Measurements from ENCODE around the gene AGPAT3. TPM values are rescaled to one million over a fixed set of nuclear protein-coding genes. Genes with fewer than 3 reads are reported as not detected.

Gene AGPAT3
- total and polyA plus RNA-seq, 10 of the 15 experiments (the other 5 are each of a cell fraction or from before 2014, with no cell fraction given): 1.2 to 110 (median 30.8) TPM

DNA sequence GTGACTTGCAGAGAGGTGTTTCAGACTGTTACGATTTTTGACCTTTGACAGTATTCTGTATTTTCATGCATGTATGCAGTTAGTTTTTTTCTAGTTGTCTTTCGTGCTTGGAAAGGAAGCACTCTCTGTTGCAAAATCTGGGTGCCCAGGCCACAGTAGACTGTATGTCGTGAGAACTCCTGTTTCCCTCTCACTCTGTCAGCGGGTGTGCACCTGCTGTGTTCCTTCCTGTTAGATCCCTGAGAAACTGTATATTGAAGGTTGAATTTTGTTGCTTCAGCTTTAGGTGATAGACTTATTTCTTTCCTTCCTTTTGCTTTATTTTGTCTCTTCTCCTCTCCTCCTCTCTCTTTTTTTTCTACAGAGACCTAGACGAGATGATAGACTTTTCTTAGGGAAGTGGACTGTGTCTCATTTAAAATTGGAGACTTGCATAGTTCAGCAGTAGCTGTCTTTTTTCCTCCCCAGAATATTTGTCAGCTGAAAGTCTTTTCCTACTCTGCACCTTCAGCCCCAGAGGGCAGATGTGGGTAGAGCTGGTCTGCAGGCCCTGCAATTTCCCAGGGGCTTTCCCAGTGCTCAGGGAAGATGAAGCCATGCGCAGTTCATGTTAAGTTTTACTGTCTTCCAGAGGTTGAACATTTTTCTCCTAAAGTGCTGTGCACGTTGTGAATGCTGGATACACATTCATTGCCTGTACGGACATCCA is 148.5 kb downstream of the AGPAT3 start (continued):
- TF ChIP-seq, protein P1, sequence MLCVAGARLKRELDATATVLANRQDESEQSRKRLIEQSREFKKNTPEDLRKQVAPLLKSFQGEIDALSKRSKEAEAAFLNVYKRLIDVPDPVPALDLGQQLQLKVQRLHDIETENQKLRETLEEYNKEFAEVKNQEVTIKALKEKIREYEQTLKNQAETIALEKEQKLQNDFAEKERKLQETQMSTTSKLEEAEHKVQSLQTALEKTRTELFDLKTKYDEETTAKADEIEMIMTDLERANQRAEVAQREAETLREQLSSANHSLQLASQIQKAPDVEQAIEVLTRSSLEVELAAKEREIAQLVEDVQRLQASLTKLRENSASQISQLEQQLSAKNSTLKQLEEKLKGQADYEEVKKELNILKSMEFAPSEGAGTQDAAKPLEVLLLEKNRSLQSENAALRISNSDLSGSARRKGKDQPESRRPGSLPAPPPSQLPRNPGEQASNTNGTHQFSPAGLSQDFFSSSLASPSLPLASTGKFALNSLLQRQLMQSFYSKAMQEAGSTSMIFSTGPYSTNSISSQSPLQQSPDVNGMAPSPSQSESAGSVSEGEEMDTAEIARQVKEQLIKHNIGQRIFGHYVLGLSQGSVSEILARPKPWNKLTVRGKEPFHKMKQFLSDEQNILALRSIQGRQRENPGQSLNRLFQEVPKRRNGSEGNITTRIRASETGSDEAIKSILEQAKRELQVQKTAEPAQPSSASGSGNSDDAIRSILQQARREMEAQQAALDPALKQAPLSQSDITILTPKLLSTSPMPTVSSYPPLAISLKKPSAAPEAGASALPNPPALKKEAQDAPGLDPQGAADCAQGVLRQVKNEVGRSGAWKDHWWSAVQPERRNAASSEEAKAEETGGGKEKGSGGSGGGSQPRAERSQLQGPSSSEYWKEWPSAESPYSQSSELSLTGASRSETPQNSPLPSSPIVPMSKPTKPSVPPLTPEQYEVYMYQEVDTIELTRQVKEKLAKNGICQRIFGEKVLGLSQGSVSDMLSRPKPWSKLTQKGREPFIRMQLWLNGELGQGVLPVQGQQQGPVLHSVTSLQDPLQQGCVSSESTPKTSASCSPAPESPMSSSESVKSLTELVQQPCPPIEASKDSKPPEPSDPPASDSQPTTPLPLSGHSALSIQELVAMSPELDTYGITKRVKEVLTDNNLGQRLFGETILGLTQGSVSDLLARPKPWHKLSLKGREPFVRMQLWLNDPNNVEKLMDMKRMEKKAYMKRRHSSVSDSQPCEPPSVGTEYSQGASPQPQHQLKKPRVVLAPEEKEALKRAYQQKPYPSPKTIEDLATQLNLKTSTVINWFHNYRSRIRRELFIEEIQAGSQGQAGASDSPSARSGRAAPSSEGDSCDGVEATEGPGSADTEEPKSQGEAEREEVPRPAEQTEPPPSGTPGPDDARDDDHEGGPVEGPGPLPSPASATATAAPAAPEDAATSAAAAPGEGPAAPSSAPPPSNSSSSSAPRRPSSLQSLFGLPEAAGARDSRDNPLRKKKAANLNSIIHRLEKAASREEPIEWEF (IDR thresholded peaks at IDR 0.05; ENCODE audit: insufficient replicate concordance, low read depth, low read length): no peak
- TF ChIP-seq SRF (IDR thresholded peaks at IDR 0.05; ENCODE audit: low read depth in 2 of 2, low read length in 2 of 2) (no peak), MTA3 (IDR thresholded peaks at IDR 0.05; ENCODE audit: borderline replicate concordance, low read length) (no peak), PAX5 (IDR thresholded peaks at IDR 0.05; ENCODE audit: borderline replicate concordance, low read depth, low read length) (no peak), PAX8 (IDR thresholded peaks at IDR 0.05) (no peak), EGR1 (IDR thresholded peaks at IDR 0.05; ENCODE audit: borderline replicate concordance in 1 of 2, low read depth in 2 of 2, low read length in 2 of 2) (no peak), BRCA1 (IDR thresholded peaks at IDR 0.05; ENCODE audit: low read depth, low read length) (no peak), TCF7 (IDR thresholded peaks at IDR 0.05; ENCODE audit: borderline replicate concordance) (no peak), HDGF (IDR thresholded peaks at IDR 0.05) (no peak), ZSCAN29 (IDR thresholded peaks at IDR 0.05) (no peak), SMAD5 (IDR thresholded peaks at IDR 0.05; ENCODE audit: low read depth) (no peak), TBL1XR1 (IDR thresholded peaks at IDR 0.05; ENCODE audit: low read depth, low read length) (no peak)
- TF ChIP-seq, protein P2, sequence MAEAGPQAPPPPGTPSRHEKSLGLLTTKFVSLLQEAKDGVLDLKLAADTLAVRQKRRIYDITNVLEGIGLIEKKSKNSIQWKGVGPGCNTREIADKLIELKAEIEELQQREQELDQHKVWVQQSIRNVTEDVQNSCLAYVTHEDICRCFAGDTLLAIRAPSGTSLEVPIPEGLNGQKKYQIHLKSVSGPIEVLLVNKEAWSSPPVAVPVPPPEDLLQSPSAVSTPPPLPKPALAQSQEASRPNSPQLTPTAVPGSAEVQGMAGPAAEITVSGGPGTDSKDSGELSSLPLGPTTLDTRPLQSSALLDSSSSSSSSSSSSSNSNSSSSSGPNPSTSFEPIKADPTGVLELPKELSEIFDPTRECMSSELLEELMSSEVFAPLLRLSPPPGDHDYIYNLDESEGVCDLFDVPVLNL (IDR thresholded peaks at IDR 0.05; ENCODE audit: low read depth, low read length): no peak
- TF ChIP-seq, protein P3, sequence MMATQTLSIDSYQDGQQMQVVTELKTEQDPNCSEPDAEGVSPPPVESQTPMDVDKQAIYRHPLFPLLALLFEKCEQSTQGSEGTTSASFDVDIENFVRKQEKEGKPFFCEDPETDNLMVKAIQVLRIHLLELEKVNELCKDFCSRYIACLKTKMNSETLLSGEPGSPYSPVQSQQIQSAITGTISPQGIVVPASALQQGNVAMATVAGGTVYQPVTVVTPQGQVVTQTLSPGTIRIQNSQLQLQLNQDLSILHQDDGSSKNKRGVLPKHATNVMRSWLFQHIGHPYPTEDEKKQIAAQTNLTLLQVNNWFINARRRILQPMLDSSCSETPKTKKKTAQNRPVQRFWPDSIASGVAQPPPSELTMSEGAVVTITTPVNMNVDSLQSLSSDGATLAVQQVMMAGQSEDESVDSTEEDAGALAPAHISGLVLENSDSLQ (IDR thresholded peaks at IDR 0.05): no peak
- TF ChIP-seq, protein P4, sequence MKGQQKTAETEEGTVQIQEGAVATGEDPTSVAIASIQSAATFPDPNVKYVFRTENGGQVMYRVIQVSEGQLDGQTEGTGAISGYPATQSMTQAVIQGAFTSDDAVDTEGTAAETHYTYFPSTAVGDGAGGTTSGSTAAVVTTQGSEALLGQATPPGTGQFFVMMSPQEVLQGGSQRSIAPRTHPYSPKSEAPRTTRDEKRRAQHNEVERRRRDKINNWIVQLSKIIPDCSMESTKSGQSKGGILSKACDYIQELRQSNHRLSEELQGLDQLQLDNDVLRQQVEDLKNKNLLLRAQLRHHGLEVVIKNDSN (IDR thresholded peaks at IDR 0.05; ENCODE audit: borderline replicate concordance, extremely low read length, insufficient read depth, low read depth, low read length): no peak
- TF ChIP-seq, protein P5, sequence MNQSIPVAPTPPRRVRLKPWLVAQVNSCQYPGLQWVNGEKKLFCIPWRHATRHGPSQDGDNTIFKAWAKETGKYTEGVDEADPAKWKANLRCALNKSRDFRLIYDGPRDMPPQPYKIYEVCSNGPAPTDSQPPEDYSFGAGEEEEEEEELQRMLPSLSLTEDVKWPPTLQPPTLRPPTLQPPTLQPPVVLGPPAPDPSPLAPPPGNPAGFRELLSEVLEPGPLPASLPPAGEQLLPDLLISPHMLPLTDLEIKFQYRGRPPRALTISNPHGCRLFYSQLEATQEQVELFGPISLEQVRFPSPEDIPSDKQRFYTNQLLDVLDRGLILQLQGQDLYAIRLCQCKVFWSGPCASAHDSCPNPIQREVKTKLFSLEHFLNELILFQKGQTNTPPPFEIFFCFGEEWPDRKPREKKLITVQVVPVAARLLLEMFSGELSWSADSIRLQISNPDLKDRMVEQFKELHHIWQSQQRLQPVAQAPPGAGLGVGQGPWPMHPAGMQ (IDR thresholded peaks at IDR 0.05; ENCODE audit: borderline replicate concordance): no peak
- TF ChIP-seq, protein P6, sequence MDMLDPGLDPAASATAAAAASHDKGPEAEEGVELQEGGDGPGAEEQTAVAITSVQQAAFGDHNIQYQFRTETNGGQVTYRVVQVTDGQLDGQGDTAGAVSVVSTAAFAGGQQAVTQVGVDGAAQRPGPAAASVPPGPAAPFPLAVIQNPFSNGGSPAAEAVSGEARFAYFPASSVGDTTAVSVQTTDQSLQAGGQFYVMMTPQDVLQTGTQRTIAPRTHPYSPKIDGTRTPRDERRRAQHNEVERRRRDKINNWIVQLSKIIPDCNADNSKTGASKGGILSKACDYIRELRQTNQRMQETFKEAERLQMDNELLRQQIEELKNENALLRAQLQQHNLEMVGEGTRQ (IDR thresholded peaks at IDR 0.05; ENCODE audit: borderline replicate concordance, low read depth, low read length): no peak
